A549 (cell line): ENCODE results near the gene PGM1. TPM values are rescaled to one million over a fixed set of nuclear protein-coding genes. Genes with fewer than 3 reads are reported as not detected.

Source experiments
- ATAC-seq, 2 experiments: fragments of 200-7000 bp in 1 of 2; fragments of >200 bp in 1 of 2; cut with Nextera tagmentation in 1 of 2; cut with Tn5 transposase in 1 of 2; 3 replicates each; pipeline versions ENCODE4 v1.8.0 to v1.9.1; 2018 to 2020; ENCODE audit warnings: mild to moderate bottlenecking in 1 of 2, moderate library complexity in 1 of 2
- CTCF ChIA-PET: fragments of 300-600 bp; sonication (Branson Sonifier 250); formaldehyde crosslinking; extraction: SDS; loops from one replicate; lab custom pipeline; 2021; ENCODE audit warnings: antibody characterized with exemption, inconsistent platforms; lab: Yijun Ruan, JAX
- POLR2A ChIA-PET: fragments of 350-600 bp; formaldehyde crosslinking; extraction: SDS; loops from one replicate; lab custom pipeline; 2021; ENCODE audit warnings: antibody characterized with exemption, inconsistent platforms; lab: Yijun Ruan, JAX
- DNase-seq, 2 experiments: peaks; one replicate each; pipeline versions ENCODE4 v3.0.0 to v3.0.0-alpha.2; 2011 to 2016; ENCODE audit warnings: low read depth in 1 of 2, low spot score in 1 of 2
- FAIRE-seq: peaks from 2 replicates; lab custom pipeline; 2011; peaks lifted over from hg19 to GRCh38; lab: Jason Lieb, UNC
- H3K27ac ChIP-seq, 2 experiments: fragments of >200 bp; sonication (Bioruptor Twin); formaldehyde crosslinking; 3 replicates each; pipeline ENCODE4 v1.5.1; 2016 to 2017
- H3K4me1 ChIP-seq: fragments of >200 bp; sonication (Bioruptor Twin); formaldehyde crosslinking; 3 replicates; pipeline ENCODE4 v1.6.1; 2016
- H3K4me2 ChIP-seq: fragments of >200 bp; sonication (Bioruptor Twin); formaldehyde crosslinking; 3 replicates; pipeline ENCODE4 v1.6.1; 2016
- H3K4me3 ChIP-seq: fragments of >200 bp; sonication (Bioruptor Twin); formaldehyde crosslinking; 3 replicates; pipeline ENCODE4 v1.5.1; 2016
- H3K9me3 ChIP-seq: fragments of >200 bp; sonication (Bioruptor Twin); formaldehyde crosslinking; 3 replicates; pipeline ENCODE4 v1.6.1; 2016
- BHLHE40 ChIP-seq: IDR thresholded peaks from 2 replicates; pipeline ENCODE4 v1.6.1; 2012; ENCODE audit warnings: low read depth, low read length, inconsistent platforms
- CEBPB ChIP-seq, 2 experiments: fragments of >200 bp in 1 of 2; sonication (Bioruptor Twin) in 1 of 2; formaldehyde crosslinking in 1 of 2; IDR thresholded peaks; 2 replicates each; pipeline ENCODE4 v1.6.1; 2012 to 2016
- FOXS1 ChIP-seq: fragments of 250-450 bp; sonication (Bioruptor Pico); IDR thresholded peaks from 2 replicates; pipeline ENCODE4 v1.5.0; 2020; ENCODE audit warnings: mild to moderate bottlenecking, moderate library complexity
- MYC ChIP-seq: IDR thresholded peaks from 2 replicates; pipeline ENCODE4 v1.6.1; 2012; ENCODE audit warnings: mild to moderate bottlenecking, inconsistent platforms, low read length, improper control_type of control experiment, borderline replicate concordance
- NPAS2 ChIP-seq: fragments of 250-450 bp; sonication (Bioruptor Pico); IDR thresholded peaks from 2 replicates; pipeline ENCODE4 v1.8.0; 2022; ENCODE audit warnings: mild to moderate bottlenecking, moderate library complexity, borderline replicate concordance
- RAD21 ChIP-seq, 2 experiments: fragments of >200 bp in 1 of 2; sonication (Bioruptor Twin) in 1 of 2; formaldehyde crosslinking in 1 of 2; IDR thresholded peaks in 1 of 2; conservative IDR thresholded peaks in 1 of 2; 2 replicates in 1 of 2; 3 replicates in 1 of 2; pipeline ENCODE4 v1.6.1; 2012 to 2018; ENCODE audit warnings: inconsistent platforms in 1 of 2
- RARB ChIP-seq: fragments of 250-450 bp; sonication (Bioruptor Pico); IDR thresholded peaks from 2 replicates; pipeline ENCODE4 v1.8.0; 2021; ENCODE audit warnings: mild to moderate bottlenecking, moderate library complexity
- SMC3 ChIP-seq: fragments of >200 bp; sonication (Bioruptor Twin); formaldehyde crosslinking; IDR thresholded peaks from 3 replicates; pipeline ENCODE4 v1.6.1; 2018; ENCODE audit warnings: inconsistent platforms
- ZSCAN20 ChIP-seq: fragments of 250-450 bp; sonication (Bioruptor Pico); IDR thresholded peaks from 2 replicates; pipeline ENCODE4 v1.8.0; 2022; ENCODE audit warnings: mild to moderate bottlenecking, moderate library complexity
- WGBS: methylation state at CpG from one replicate; pipeline ENCODE4 v1.1.6; 2017; ENCODE audit errors: missing lambda C conversion rate; 5-methylcytosine and 5-hydroxymethylcytosine counted together
- polyA plus RNA-seq, 4 experiments: library from polyadenylated mRNA; depleted of rRNA in 3 of 4; stranded (reverse); fragments of >200 nt; fragmentation: RNase III in 1 of 4; extraction: RNeasy Plus Mini Kit Qiagen cat#74134 plus additional on column Dnase treatment in 1 of 4; gene quantifications; 2 replicates in 3 of 4; 3 replicates in 1 of 4; pipeline ENCODE4 v1.2.3, GENCODE V29; 2011 to 2017
- TF ChIP-seq, protein P1 (sequence below): fragments of 200-600 bp; sonication (generic); IDR thresholded peaks from 2 replicates; pipeline ENCODE4 v1.6.1; 2016; ENCODE audit warnings: antibody characterized with exemption, mild to moderate bottlenecking, moderate library complexity
- TF ChIP-seq, protein P2 (sequence below): fragments of >200 bp; sonication (Bioruptor Twin); formaldehyde crosslinking; IDR thresholded peaks from 2 replicates; pipeline ENCODE4 v1.6.1; 2016
- TF ChIP-seq, protein P3 (sequence below): fragments of 250-450 bp; sonication (Bioruptor Pico); IDR thresholded peaks from 2 replicates; pipeline ENCODE4 v1.5.0; 2021; ENCODE audit warnings: mild to moderate bottlenecking, moderate library complexity, borderline replicate concordance
- TF ChIP-seq, protein P4 (sequence below): fragments of >200 bp; sonication (Bioruptor Twin); formaldehyde crosslinking; IDR thresholded peaks from 3 replicates; pipeline ENCODE4 v1.5.1; 2016

The PGM1 gene
- polyA plus RNA-seq, 2 of the 4 experiments (the other 2 are of a cell fraction), result 25.5 to 50.2 TPM

DNA sequence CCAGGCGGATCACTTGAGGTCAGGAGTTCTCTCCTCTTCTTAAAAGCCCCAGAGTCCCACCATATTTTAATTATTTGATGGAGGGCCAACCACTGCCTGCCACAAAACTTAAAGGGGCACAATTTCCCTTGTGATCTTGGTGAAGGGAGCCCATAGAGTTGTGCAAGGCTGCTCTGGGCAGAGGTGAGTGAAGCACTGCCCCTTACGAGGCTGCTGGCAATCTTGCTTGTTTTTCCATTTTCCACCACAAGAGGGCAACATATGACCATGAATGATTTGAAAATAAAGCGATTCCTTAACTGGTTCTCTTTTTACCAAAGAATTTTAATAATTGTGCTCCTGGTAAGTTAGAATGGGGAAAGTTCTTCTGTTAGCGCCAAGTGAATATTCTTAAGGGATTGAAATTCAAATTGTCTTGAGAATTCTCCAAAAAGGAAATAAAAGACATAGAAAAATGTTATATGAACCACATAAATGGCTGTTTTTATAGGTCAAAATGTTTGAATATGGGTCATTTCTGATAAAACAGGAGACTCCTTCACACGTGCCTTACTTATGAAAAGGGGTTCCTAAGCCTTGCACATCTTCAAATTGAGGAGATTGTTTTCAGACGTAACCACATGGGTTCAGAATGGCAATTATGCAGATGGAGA lies 22.7 kb downstream of the PGM1 start:
- peak; percentile 64 to 83; a peak in 5 of 6 replicates for ATAC-seq
- no peak for FAIRE-seq

DNA sequence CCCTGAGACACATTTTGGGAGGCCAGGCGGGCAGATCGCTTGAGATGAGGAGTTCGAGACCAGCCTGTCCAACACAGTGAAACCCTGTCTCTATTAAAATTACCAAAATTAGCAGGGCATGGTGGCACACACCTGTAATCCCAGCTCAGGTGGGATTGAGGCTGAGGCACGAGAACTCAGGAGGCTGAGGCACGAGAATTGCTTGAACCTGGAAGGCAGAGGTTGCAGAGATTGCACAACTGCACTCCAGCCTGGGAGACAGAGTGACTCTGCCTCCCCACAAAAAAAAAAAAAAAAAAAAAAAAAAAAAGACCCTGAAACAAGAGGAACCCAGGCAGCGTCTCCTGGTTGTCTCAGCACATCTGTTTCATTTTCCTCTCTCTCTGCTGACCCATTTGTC lies 24.2 kb downstream of the PGM1 start:
- Histone ChIP-seq H3K27ac (peak overlapping the region in 1 of 2 experiments; percentile 59; a peak in 1 of 6 replicates), H3K9me3 (no peaks in the 10 kb centered on the region), H3K4me2 (no peak overlapping the region), H3K4me1 (peaks cover 10% of the 10 kb centered on the region), H3K4me3 (no peak overlapping the region)
- DNase-seq (no peak), ATAC-seq (no peak), FAIRE-seq (no peak)
- ChIA-PET POLR2A (no interaction called here), CTCF (interaction anchor here (1.2 to 2.9 kb wide), 7 partner anchors 11 to 629 kb away, joined by 3 to 17 read pairs (median 6); no protein-coding TSS in a partner anchor)
- 93% methylated on average over 4 of the region's 6 CpGs for WGBS
- TF ChIP-seq, protein P1, sequence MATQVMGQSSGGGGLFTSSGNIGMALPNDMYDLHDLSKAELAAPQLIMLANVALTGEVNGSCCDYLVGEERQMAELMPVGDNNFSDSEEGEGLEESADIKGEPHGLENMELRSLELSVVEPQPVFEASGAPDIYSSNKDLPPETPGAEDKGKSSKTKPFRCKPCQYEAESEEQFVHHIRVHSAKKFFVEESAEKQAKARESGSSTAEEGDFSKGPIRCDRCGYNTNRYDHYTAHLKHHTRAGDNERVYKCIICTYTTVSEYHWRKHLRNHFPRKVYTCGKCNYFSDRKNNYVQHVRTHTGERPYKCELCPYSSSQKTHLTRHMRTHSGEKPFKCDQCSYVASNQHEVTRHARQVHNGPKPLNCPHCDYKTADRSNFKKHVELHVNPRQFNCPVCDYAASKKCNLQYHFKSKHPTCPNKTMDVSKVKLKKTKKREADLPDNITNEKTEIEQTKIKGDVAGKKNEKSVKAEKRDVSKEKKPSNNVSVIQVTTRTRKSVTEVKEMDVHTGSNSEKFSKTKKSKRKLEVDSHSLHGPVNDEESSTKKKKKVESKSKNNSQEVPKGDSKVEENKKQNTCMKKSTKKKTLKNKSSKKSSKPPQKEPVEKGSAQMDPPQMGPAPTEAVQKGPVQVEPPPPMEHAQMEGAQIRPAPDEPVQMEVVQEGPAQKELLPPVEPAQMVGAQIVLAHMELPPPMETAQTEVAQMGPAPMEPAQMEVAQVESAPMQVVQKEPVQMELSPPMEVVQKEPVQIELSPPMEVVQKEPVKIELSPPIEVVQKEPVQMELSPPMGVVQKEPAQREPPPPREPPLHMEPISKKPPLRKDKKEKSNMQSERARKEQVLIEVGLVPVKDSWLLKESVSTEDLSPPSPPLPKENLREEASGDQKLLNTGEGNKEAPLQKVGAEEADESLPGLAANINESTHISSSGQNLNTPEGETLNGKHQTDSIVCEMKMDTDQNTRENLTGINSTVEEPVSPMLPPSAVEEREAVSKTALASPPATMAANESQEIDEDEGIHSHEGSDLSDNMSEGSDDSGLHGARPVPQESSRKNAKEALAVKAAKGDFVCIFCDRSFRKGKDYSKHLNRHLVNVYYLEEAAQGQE, result no peak
- TF ChIP-seq, protein P2, sequence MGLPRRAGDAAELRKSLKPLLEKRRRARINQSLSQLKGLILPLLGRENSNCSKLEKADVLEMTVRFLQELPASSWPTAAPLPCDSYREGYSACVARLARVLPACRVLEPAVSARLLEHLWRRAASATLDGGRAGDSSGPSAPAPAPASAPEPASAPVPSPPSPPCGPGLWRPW, result no peak
- TF ChIP-seq NPAS2 (no peak), RAD21 (conservative IDR thresholded peaks at IDR 0.05 in 1 of 2, IDR thresholded peaks at IDR 0.05 in 1 of 2) (no peak), ZSCAN20 (CRISPR knock-in tag) (no peak), MYC (no peak), BHLHE40 (no peak)
- TF ChIP-seq, protein P3, sequence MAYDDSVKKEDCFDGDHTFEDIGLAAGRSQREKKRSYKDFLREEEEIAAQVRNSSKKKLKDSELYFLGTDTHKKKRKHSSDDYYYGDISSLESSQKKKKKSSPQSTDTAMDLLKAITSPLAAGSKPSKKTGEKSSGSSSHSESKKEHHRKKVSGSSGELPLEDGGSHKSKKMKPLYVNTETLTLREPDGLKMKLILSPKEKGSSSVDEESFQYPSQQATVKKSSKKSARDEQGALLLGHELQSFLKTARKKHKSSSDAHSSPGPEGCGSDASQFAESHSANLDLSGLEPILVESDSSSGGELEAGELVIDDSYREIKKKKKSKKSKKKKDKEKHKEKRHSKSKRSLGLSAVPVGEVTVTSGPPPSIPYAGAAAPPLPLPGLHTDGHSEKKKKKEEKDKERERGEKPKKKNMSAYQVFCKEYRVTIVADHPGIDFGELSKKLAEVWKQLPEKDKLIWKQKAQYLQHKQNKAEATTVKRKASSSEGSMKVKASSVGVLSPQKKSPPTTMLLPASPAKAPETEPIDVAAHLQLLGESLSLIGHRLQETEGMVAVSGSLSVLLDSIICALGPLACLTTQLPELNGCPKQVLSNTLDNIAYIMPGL, result no peak
- TF ChIP-seq, protein P4, sequence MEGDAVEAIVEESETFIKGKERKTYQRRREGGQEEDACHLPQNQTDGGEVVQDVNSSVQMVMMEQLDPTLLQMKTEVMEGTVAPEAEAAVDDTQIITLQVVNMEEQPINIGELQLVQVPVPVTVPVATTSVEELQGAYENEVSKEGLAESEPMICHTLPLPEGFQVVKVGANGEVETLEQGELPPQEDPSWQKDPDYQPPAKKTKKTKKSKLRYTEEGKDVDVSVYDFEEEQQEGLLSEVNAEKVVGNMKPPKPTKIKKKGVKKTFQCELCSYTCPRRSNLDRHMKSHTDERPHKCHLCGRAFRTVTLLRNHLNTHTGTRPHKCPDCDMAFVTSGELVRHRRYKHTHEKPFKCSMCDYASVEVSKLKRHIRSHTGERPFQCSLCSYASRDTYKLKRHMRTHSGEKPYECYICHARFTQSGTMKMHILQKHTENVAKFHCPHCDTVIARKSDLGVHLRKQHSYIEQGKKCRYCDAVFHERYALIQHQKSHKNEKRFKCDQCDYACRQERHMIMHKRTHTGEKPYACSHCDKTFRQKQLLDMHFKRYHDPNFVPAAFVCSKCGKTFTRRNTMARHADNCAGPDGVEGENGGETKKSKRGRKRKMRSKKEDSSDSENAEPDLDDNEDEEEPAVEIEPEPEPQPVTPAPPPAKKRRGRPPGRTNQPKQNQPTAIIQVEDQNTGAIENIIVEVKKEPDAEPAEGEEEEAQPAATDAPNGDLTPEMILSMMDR, result no peak

More for the DNA sequence above, 22.7 kb downstream of the PGM1 start:
- ChIA-PET CTCF (interaction anchor here (0.7 to 2.9 kb wide), 10 partner anchors 9 to 631 kb away, joined by 3 to 17 read pairs (median 4); no protein-coding TSS in a partner anchor), POLR2A (no interaction called here)
- H3K27ac ChIP-seq, result peak overlapping the region; percentile 3 to 29; a peak in 2 of 6 replicates
- peaks cover 16% of the 10 kb centered on the region for H3K4me1 ChIP-seq
- DNase-seq, result peak; percentile 38 to 60
- H3K4me2 ChIP-seq, result 0 out of 3 replicates have a peak overlapping the region, but pooled peaks have one; percentile 9
- H3K9me3 ChIP-seq, result no peaks in the 10 kb centered on the region
- WGBS, result 29% methylated on average over 6 of the region's 6 CpGs
- H3K4me3 ChIP-seq, result no peak overlapping the region
- TF ChIP-seq SMC3 (peak; percentile 77), RAD21 (conservative IDR thresholded peaks at IDR 0.05 in 1 of 2, IDR thresholded peaks at IDR 0.05 in 1 of 2) (peak; percentile 82 to 88), RARB (CRISPR knock-in tag) (no peak), CEBPB (IDR thresholded peaks at IDR 0.05) (peak in 1 of 2 experiments; percentile 24; a peak in 1 of 4 replicates), FOXS1 (CRISPR knock-in tag) (no peak)
- TF ChIP-seq, protein P4, result peak; percentile 72
